C4-2B (cell line): ENCODE measurements around the gene MAP2.
A peak's percentile ranks its signal among the peaks of the same experiment; 100 is the strongest.

Source experiments
- H3K27ac ChIP-seq: fragments of 450-650 bp; 2 replicates; pipeline ENCODE4 v1.5.1; 2017
- ZFX ChIP-seq: fragments of 450-650 bp; IDR thresholded peaks from 2 replicates; pipeline ENCODE4 v1.6.1; 2017
- TF ChIP-seq, protein P1 (sequence below): fragments of 450-650 bp; conservative IDR thresholded peaks from 2 replicates; pipeline ENCODE4 v1.5.1; 2017; ENCODE audit warnings: mild to moderate bottlenecking

The MAP2 gene

GRCh38 chr2:209424199-209424701 lies 403 bp downstream of the MAP2 start:
- H3K27ac ChIP-seq = peak overlapping the region; percentile 40
- TF ChIP-seq ZFX = no peak
- TF ChIP-seq, protein P1, sequence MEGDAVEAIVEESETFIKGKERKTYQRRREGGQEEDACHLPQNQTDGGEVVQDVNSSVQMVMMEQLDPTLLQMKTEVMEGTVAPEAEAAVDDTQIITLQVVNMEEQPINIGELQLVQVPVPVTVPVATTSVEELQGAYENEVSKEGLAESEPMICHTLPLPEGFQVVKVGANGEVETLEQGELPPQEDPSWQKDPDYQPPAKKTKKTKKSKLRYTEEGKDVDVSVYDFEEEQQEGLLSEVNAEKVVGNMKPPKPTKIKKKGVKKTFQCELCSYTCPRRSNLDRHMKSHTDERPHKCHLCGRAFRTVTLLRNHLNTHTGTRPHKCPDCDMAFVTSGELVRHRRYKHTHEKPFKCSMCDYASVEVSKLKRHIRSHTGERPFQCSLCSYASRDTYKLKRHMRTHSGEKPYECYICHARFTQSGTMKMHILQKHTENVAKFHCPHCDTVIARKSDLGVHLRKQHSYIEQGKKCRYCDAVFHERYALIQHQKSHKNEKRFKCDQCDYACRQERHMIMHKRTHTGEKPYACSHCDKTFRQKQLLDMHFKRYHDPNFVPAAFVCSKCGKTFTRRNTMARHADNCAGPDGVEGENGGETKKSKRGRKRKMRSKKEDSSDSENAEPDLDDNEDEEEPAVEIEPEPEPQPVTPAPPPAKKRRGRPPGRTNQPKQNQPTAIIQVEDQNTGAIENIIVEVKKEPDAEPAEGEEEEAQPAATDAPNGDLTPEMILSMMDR = peak; percentile 25

DNA sequence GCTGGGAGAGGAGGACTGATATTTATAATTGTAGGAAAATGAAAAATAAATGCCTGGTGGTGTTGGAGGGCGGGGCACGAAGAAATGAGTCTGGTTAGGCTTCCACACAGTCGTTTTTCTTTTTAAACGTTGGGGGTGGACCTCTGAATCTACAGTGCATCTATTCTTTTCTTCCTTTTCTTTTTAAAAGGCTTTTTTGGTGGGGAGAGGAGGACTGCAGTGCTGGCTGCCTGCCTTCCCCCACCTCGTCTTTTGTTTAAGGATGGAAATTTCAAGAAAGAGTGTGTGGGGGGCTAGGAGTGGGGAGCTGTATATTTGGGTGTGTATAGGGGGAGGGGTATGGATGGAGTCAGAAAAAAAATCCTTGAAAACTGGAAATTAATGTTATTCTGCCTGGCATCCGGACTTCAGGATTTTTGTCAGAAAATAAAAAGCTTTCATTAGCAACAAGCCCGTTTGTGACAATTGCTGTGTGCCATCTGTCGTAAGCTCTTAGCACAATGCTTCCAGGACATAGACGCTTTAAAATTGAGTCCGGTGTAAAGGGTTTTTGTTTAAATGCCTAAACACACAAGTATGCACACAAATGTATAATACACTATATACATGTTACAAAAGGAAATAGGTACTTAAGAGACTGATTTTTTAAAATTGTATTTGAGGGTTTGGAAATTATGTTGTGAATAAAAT lies 1.1 kb downstream of the MAP2 start:
- peak overlapping the region; percentile 40; the same call in 1 of the 2 replicates for H3K27ac ChIP-seq
- TF ChIP-seq ZFX = no peak
- TF ChIP-seq, protein P1 = no peak

- no peak overlapping the region for H3K27ac ChIP-seq
- no peak for TF ChIP-seq ZFX
- TF ChIP-seq, protein P1 = peak; percentile 78
Observed at GRCh38 chr2:209425471-209426071, 1.7 kb downstream of the MAP2 start.

DNA sequence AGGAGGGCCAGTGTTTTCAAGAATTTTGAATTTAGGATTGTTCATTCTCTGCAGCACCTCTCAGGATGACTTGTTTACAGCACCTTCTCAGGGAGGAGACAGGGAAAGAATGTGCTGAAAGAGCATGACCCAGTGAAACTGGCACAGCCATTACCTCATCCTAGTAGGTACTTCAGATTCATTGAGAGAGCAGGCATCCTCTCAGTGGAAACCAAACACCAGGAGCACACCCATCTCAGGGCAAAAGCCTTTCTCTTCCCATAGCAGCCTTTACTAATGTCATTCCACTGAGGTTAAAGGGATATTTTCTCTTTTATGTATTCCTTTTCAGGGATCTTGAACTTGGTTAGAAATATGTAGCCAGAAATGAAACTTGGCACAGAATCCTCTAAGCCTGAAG lies 2.6 kb downstream of the MAP2 start:
- TF ChIP-seq ZFX = no peak
- TF ChIP-seq, protein P1 = no peak
- H3K27ac ChIP-seq = no peak overlapping the region

- TF ChIP-seq ZFX = no peak
- TF ChIP-seq, protein P1 = no peak
- H3K27ac ChIP-seq = no peak overlapping the region
Observed at GRCh38 chr2:209431701-209432100, 7.9 kb downstream of the MAP2 start.

DNA sequence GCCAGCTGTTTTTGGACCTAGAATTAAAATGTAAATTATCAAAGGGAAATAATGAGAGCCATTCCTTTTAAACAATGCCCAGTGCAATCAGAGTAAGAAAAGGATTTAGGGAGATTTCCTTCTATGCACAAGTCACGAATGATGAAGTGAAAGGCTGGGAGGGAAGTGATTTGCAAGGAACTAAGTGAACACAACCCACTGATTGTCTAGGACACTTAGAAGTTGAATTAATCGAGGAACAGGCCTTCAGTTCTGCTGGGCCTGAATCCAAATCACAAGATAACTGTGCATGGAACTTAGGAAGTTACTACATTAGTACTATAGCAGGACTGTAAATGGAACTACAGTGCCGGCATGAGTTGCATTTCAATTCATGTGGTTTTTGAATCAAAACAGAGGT lies 17.7 kb downstream of the MAP2 start:
- TF ChIP-seq, protein P1 = no peak
- TF ChIP-seq ZFX = no peak
- no peak overlapping the region for H3K27ac ChIP-seq

- H3K27ac ChIP-seq = no peak overlapping the region
- TF ChIP-seq, protein P1 = no peak
- TF ChIP-seq ZFX = no peak
Observed at GRCh38 chr2:209442939-209443338, 19.1 kb downstream of the MAP2 start.
